H1 (cell line): ENCODE data around the gene ATOH8. TPM values are rescaled to one million over a fixed set of nuclear protein-coding genes. Genes with fewer than 3 reads are reported as not detected.

Source experiments
- CTCF ChIA-PET: fragments of 300-600 bp; sonication (Branson Sonifier 250); formaldehyde crosslinking; loops from one replicate; lab custom pipeline; 2021; ENCODE audit not compliant: partially characterized antibody; lab: Charles Lee
- POLR2A ChIA-PET: fragments of 300-600 bp; sonication (Branson Sonifier 250); formaldehyde crosslinking; loops from one replicate; lab custom pipeline; 2021; ENCODE audit warnings: inconsistent platforms; ENCODE audit not compliant: partially characterized antibody; lab: Charles Lee
- DNase-seq, 2 experiments: peaks; one replicate each; pipeline versions ENCODE4 v3.0.0 to v3.0.0-alpha.2; 2010 to 2022; ENCODE audit warnings: low spot score in 2 of 2, low read depth in 1 of 2, mixed read lengths in 1 of 2
- FAIRE-seq: peaks from 2 replicates; lab custom pipeline; 2011; peaks lifted over from hg19 to GRCh38; lab: Jason Lieb, UNC
- H2AFZ ChIP-seq: 2 replicates; pipeline ENCODE4 v1.8.1; 2012; ENCODE audit warnings: low read length, inconsistent platforms
- H2AK5ac ChIP-seq: 2 replicates; pipeline ENCODE4 v1.6.1; 2013; ENCODE audit warnings: low read depth, low read length
- H2BK120ac ChIP-seq: replicated peaks from 2 replicates; pipeline ENCODE3; 2013; ENCODE audit warnings: low read depth, low read length, inconsistent platforms
- H2BK12ac ChIP-seq: 2 replicates; pipeline ENCODE4 v1.6.1; 2013; ENCODE audit warnings: low read depth, low read length
- H2BK15ac ChIP-seq: 2 replicates; pipeline ENCODE4 v1.6.1; 2013; ENCODE audit warnings: low read length
- H2BK20ac ChIP-seq: 2 replicates; pipeline ENCODE4 v1.6.1; 2013; ENCODE audit warnings: low read length
- H2BK5ac ChIP-seq: 2 replicates; pipeline ENCODE4 v1.6.1; 2013; ENCODE audit warnings: low read depth, low read length
- H3K14ac ChIP-seq: 2 replicates; pipeline ENCODE4 v1.6.1; 2013; ENCODE audit warnings: inconsistent platforms; ENCODE audit not compliant: insufficient read length
- H3K18ac ChIP-seq: 2 replicates; pipeline ENCODE4 v1.6.1; 2013; ENCODE audit warnings: low read length; ENCODE audit errors: extremely low read depth
- H3K23ac ChIP-seq: 2 replicates; pipeline ENCODE4 v1.6.1; 2013; ENCODE audit warnings: inconsistent platforms; ENCODE audit not compliant: insufficient read length
- H3K23me2 ChIP-seq: 2 replicates; pipeline ENCODE4 v1.6.1; 2013; ENCODE audit warnings: low read depth, low read length
- H3K27ac ChIP-seq: 2 replicates; pipeline ENCODE4 v1.6.1; 2011; ENCODE audit warnings: low read depth, low read length, inconsistent platforms
- H3K27me3 ChIP-seq, 4 experiments: replicated peaks in 1 of 4; 1 replicate in 1 of 4; 2 replicates in 3 of 4; pipeline versions ENCODE4 v1.6.1 to v1.8.1; 2011 to 2013; ENCODE audit warnings: low read length in 3 of 4, mild to moderate bottlenecking in 3 of 4, inconsistent platforms in 2 of 4, mixed read lengths in 2 of 4, moderate library complexity in 1 of 4; ENCODE audit not compliant: control insufficient read depth in 3 of 4, insufficient read depth in 3 of 4; ENCODE audit errors: extremely low read depth in 1 of 4
- H3K36me3 ChIP-seq, 4 experiments: 2 replicates each; pipeline versions ENCODE4 v1.6.1 to v1.8.1; 2011 to 2013; ENCODE audit warnings: mild to moderate bottlenecking in 4 of 4, low read length in 3 of 4, moderate library complexity in 2 of 4, control low read depth in 1 of 4, inconsistent platforms in 1 of 4; ENCODE audit not compliant: insufficient read depth in 4 of 4, control insufficient read depth in 2 of 4
- H3K4ac ChIP-seq: replicated peaks from 2 replicates; pipeline ENCODE3; 2013; ENCODE audit warnings: low read length, low read depth, mixed read lengths, inconsistent platforms; ENCODE audit not compliant: insufficient read length
- H3K4me1 ChIP-seq, 4 experiments: replicated peaks in 1 of 4; 1 replicate in 1 of 4; 2 replicates in 3 of 4; pipeline versions ENCODE4 v1.6.1 to v1.8.1; 2011 to 2013; ENCODE audit warnings: low read length in 3 of 4, inconsistent platforms in 2 of 4, mixed read lengths in 1 of 4; ENCODE audit not compliant: insufficient read depth in 4 of 4, control insufficient read depth in 3 of 4
- H3K4me2 ChIP-seq, 2 experiments: 2 replicates each; pipeline versions ENCODE4 v1.6.1 to v1.8.1; 2011 to 2013; ENCODE audit warnings: low read depth in 2 of 2, low read length in 2 of 2, control low read depth in 1 of 2, inconsistent platforms in 1 of 2, mild to moderate bottlenecking in 1 of 2; ENCODE audit not compliant: insufficient read depth in 1 of 2
- H3K4me3 ChIP-seq, 4 experiments: fragments of 200-600, 300-600 bp in 1 of 4; sonication (generic), shearing (Covaris generic), sonication (Bioruptor Twin) in 1 of 4; 2 replicates each; pipeline versions ENCODE4 v1.5.1 to v1.8.1; 2011 to 2016; ENCODE audit warnings: low read length in 4 of 4, low read depth in 3 of 4, control low read depth in 2 of 4, inconsistent platforms in 2 of 4, mild to moderate bottlenecking in 2 of 4, mixed read lengths in 1 of 4, moderate library complexity in 1 of 4; ENCODE audit not compliant: insufficient read depth in 2 of 4; ENCODE audit errors: extremely low read depth in 1 of 4
- H3K56ac ChIP-seq: replicated peaks from 2 replicates; pipeline ENCODE3; 2013; ENCODE audit warnings: low read depth, mild to moderate bottlenecking, mixed read lengths, low read length, inconsistent platforms; ENCODE audit not compliant: insufficient read length
- H3K79me1 ChIP-seq: 2 replicates; pipeline ENCODE4 v1.6.1; 2013; ENCODE audit warnings: low read depth, low read length, control low read depth
- H3K79me2 ChIP-seq, 2 experiments: 2 replicates each; pipeline versions ENCODE4 v1.6.1 to v1.8.1; 2012 to 2013; ENCODE audit warnings: low read length in 2 of 2, mild to moderate bottlenecking in 2 of 2, inconsistent platforms in 1 of 2; ENCODE audit not compliant: insufficient read depth in 2 of 2, control insufficient read depth in 1 of 2
- H3K9ac ChIP-seq, 4 experiments: replicated peaks in 1 of 4; 1 replicate in 1 of 4; 2 replicates in 3 of 4; pipeline versions ENCODE4 v1.6.1 to v1.8.1; 2011 to 2013; ENCODE audit warnings: low read depth in 3 of 4, low read length in 3 of 4, control low read depth in 2 of 4, mild to moderate bottlenecking in 2 of 4, moderate library complexity in 2 of 4, inconsistent platforms in 1 of 4; ENCODE audit errors: extremely low read depth in 1 of 4
- H3K9me3 ChIP-seq, 2 experiments: 2 replicates each; pipeline versions ENCODE4 v1.6.1 to v1.8.1; 2012 to 2013; ENCODE audit warnings: mild to moderate bottlenecking in 2 of 2, moderate library complexity in 2 of 2, control low read depth in 1 of 2, inconsistent platforms in 1 of 2, low read depth in 1 of 2, low read length in 1 of 2, mixed read lengths in 1 of 2; ENCODE audit not compliant: insufficient read depth in 2 of 2
- H4K20me1 ChIP-seq, 2 experiments: replicated peaks in 1 of 2; 2 replicates each; pipeline versions ENCODE3 to v1.8.1; 2011 to 2013; ENCODE audit warnings: inconsistent platforms in 2 of 2, low read length in 2 of 2, mild to moderate bottlenecking in 1 of 2; ENCODE audit not compliant: insufficient read depth in 2 of 2, control insufficient read depth in 1 of 2
- H4K5ac ChIP-seq: 2 replicates; pipeline ENCODE4 v1.6.1; 2013; ENCODE audit warnings: low read length, low read depth, mixed read lengths, inconsistent platforms; ENCODE audit not compliant: insufficient read length
- H4K8ac ChIP-seq: 2 replicates; pipeline ENCODE4 v1.8.0; 2013; ENCODE audit warnings: mild to moderate bottlenecking, moderate library complexity, low read length, inconsistent platforms; ENCODE audit not compliant: insufficient read depth; ENCODE audit errors: extremely low read depth
- H4K91ac ChIP-seq: replicated peaks from 2 replicates; pipeline ENCODE3; 2013; ENCODE audit warnings: low read length, mixed read lengths, inconsistent platforms; ENCODE audit not compliant: insufficient read length
- ASH2L ChIP-seq: fragments of 200-600, 300-600 bp; sonication (generic); IDR thresholded peaks from one replicate; pipeline ENCODE4 v1.7.1; 2017; ENCODE audit warnings: low read length
- CBX8 ChIP-seq: fragments of 300-800, 300-1000 bp; sonication (generic); IDR thresholded peaks from 2 replicates; pipeline ENCODE4 v1.7.1; 2016; ENCODE audit warnings: low read depth, low read length, borderline replicate concordance
- CHD1 ChIP-seq: IDR thresholded peaks from 2 replicates; pipeline ENCODE4 v1.6.1; 2012; ENCODE audit warnings: low read depth, low read length, improper control_type of control experiment
- CHD2 ChIP-seq: IDR thresholded peaks from 2 replicates; pipeline ENCODE4 v1.6.1; 2012; ENCODE audit warnings: low read length, improper control_type of control experiment
- CREB1 ChIP-seq: IDR thresholded peaks from 2 replicates; pipeline ENCODE4 v1.6.1; 2012; ENCODE audit warnings: inconsistent platforms
- EP300 ChIP-seq, 2 experiments: IDR thresholded peaks; 1 replicate in 1 of 2; 2 replicates in 1 of 2; pipeline ENCODE4 v1.6.1; 2011 to 2012; ENCODE audit warnings: low read depth in 2 of 2, low read length in 2 of 2, mild to moderate bottlenecking in 2 of 2, borderline replicate concordance in 1 of 2, inconsistent platforms in 1 of 2, moderate library complexity in 1 of 2
- EZH2 ChIP-seq: fragments of 200-600 bp; sonication (generic); IDR thresholded peaks from 2 replicates; pipeline ENCODE4 v1.7.1; 2012; ENCODE audit warnings: low read depth, mild to moderate bottlenecking, moderate library complexity, low read length, inconsistent platforms; ENCODE audit not compliant: severe bottlenecking
- TAF1 ChIP-seq: IDR thresholded peaks from 2 replicates; pipeline ENCODE4 v1.6.1; 2011; ENCODE audit warnings: mild to moderate bottlenecking, low read depth, low read length
- TCF12 ChIP-seq: IDR thresholded peaks from 2 replicates; pipeline ENCODE4 v1.6.1; 2011; ENCODE audit warnings: low read depth, mild to moderate bottlenecking, low read length
- WGBS, 2 experiments: shearing (Covaris generic) in 1 of 2; methylation state at CpG; one replicate each; pipeline versions ENCODE4 v1.1.6 to v1.1.7; 2013 to 2015; ENCODE audit warnings: low lambda C conversion rate in 2 of 2, mixed read lengths in 2 of 2, inconsistent platforms in 1 of 2, low coverage in 1 of 2, missing lambda C conversion rate in 1 of 2; ENCODE audit not compliant: insufficient replicate concordance in 2 of 2, insufficient coverage in 1 of 2, insufficient read length in 1 of 2; ENCODE audit errors: extremely low coverage in 1 of 2, missing lambda C conversion rate in 1 of 2; 5-methylcytosine and 5-hydroxymethylcytosine counted together
- polyA plus RNA-seq, 7 experiments: library from polyadenylated mRNA; depleted of rRNA in 3 of 7; stranded (reverse) in 5 of 7; unstranded in 2 of 7; fragments of >200 nt in 5 of 7; fragments of 200-250 nt in 2 of 7; gene quantifications; 1 replicate in 5 of 7; 2 replicates in 1 of 7; 4 replicates in 1 of 7; pipeline versions ENCODE4 v1.2.1 to v1.2.3, GENCODE V29; 2011 to 2013; ENCODE audit warnings: missing spikeins in 2 of 7, mixed read lengths in 2 of 7
- total RNA-seq: library from RNA; stranded (reverse); fragmentation: NEBNext Ultra II Directional; extraction: Animal tissue kit (Norgen Biotek cat#: 25700); gene quantifications from 2 replicates; pipeline ENCODE4 v1.2.1, GENCODE V29; 2021
- TF ChIP-seq, protein P1 (sequence below): IDR thresholded peaks from 2 replicates; pipeline ENCODE4 v1.6.1; 2012; ENCODE audit warnings: inconsistent platforms

Gene ATOH8
- total and polyA plus RNA-seq, 2 of the 8 experiments (the other 6 are each of a cell fraction or from before 2014, with no cell fraction given), result 0.50 to 0.53 TPM

DNA sequence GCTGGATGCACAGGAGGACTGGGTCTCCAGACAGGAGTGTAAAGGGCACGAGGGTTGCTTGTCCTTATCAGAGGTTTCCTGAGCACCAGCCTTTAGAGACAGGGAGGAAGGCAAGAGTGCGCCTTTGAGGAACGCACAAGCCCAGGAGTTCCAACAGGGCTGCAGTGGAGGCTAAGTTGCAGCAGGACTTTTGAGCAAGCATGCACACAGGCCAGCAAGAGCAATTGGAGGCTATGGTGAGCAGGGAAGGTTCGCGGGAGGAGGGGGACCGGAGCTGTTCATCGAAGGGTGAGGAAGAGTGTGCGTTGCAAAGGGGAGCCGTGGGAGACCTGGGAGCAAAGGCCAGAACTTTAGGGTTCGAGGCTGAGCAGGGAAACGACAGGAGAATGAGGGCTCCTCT is 2.2 kb upstream of the ATOH8 start:
- Histone ChIP-seq H3K18ac (no peak overlapping the region), H3K4ac (no peak overlapping the region), H3K9ac (no peak overlapping the region), H4K20me1 (peaks cover 0 to 8% of the 10 kb centered on the region in 2 experiments), H2AFZ (no peak overlapping the region), H4K91ac (no peak overlapping the region), H3K27me3 (peaks cover 47 to 64% (median 56%) of the 10 kb centered on the region in 4 experiments), H3K56ac (no peak overlapping the region), H2AK5ac (no peak overlapping the region), H3K4me3 (no peak overlapping the region), H3K36me3 (no peaks in the 10 kb centered on the region), H2BK20ac (no peak overlapping the region), H3K4me1 (peaks cover 0 to 10% (median 8%) of the 10 kb centered on the region in 4 experiments; a peak in 5 of 7 replicates), H2BK15ac (no peak overlapping the region), H4K8ac (no peak overlapping the region), H3K23me2 (peaks cover 18% of the 10 kb centered on the region), H2BK120ac (no peak overlapping the region), H3K79me2 (no peaks in the 10 kb centered on the region), H3K9me3 (no peaks in the 10 kb centered on the region), H3K4me2 (no peak overlapping the region), H4K5ac (no peak overlapping the region), H3K27ac (no peak overlapping the region), H2BK5ac (no peak overlapping the region), H3K79me1 (no peaks in the 10 kb centered on the region), H3K14ac (no peak overlapping the region), H2BK12ac (peak overlapping the region; percentile 71; the same call in 1 of the 2 replicates), H3K23ac (no peak overlapping the region)
- no peak for FAIRE-seq
- ChIA-PET CTCF (interaction anchor here (0.9 to 47.8 kb wide), 10 partner anchors 14 to 93 kb away, joined by 3 to 986 read pairs (median 34); no protein-coding TSS in a partner anchor), POLR2A (interaction anchor here (1.5 to 2.3 kb wide), 3 partner anchors 9 to 22 kb away, joined by 4 to 6 read pairs (median 5); no protein-coding TSS in a partner anchor)
- DNase-seq, result no peak
- WGBS, 2 experiments, result 75% methylated on average over 10 of the region's 11 CpGs; no CpG with 5 or more reads in 1 of the 2 experiments
- TF ChIP-seq EZH2 (no peak), CHD1 (no peak), TCF12 (no peak), CBX8 (no peak), EP300 (IDR thresholded peaks at IDR 0.05; ENCODE audit: borderline replicate concordance in 1 of 2, low read depth in 2 of 2, low read length in 2 of 2) (no peak), TAF1 (no peak), CHD2 (no peak), ASH2L (no peak), CREB1 (no peak)
- TF ChIP-seq, protein P1, sequence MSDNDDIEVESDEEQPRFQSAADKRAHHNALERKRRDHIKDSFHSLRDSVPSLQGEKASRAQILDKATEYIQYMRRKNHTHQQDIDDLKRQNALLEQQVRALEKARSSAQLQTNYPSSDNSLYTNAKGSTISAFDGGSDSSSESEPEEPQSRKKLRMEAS, result no peak
